Measurements from ENCODE around the gene ENG. TPM values are rescaled to one million over a fixed set of nuclear protein-coding genes. Genes with fewer than 3 reads are reported as not detected.

The ENG gene
- total and polyA plus RNA-seq, 2 of the 8 experiments (the other 6 are each of a cell fraction or from before 2014, with no cell fraction given): 1.8 to 4.4 TPM

DNA sequence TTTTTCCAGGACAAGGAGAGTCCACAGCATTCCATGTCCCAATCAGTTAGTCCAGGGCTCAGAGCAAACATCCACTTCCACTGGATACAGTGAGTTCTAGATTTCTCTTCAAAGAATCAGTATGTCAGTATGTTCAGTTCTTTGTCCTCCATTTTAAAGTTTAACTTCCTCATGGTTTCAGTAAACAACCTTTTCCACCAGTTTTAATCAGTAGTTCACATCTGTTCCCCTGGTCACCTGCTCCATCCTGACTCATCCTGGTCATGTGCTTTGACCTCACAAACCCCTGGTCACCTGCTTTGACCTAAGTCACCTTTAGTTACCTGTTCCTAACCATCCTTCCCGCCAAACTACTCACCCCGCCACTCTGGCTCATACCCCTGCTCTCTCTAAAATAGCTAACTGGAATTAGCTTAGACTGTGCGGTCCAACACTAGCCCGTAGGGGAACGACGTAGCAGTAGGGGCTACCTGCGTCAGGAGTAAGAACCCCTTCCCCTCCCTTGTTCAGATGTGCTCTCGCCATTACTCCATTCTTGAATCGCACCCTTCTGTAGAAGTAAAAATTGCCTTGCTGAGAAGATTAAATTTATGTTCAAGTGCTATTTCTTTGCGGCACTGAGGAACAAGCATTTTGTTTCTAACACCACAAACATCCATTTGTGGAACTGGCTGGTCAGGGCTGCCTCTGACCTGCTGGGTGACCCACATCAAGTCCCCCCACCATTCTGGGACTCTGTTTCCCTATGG lies 5.5 kb downstream of the ENG start:
- DNase-seq (ENCODE audit: low read depth in 1 of 2, low spot score in 2 of 2) (no peak), FAIRE-seq (no peak)
- Histone ChIP-seq H3K23me2 (ENCODE audit: low read depth, low read length) (no peaks in the 10 kb centered on the region), H3K36me3 (ENCODE audit: control insufficient read depth in 2 of 4, insufficient read depth in 4 of 4, low read length in 3 of 4) (no peaks in the 10 kb centered on the region), H4K20me1 (replicated peaks in 1 of 2; ENCODE audit: control insufficient read depth in 1 of 2, insufficient read depth in 2 of 2, low read length in 2 of 2) (no peaks in the 10 kb centered on the region), H4K91ac (replicated peaks; ENCODE audit: insufficient read length, low read length) (no peak overlapping the region), H3K79me1 (ENCODE audit: low read depth, low read length) (no peaks in the 10 kb centered on the region), H2BK20ac (ENCODE audit: low read length) (no peak overlapping the region), H3K27ac (ENCODE audit: low read depth, low read length) (no peak overlapping the region), H3K23ac (ENCODE audit: insufficient read length) (no peak overlapping the region), H2AFZ (ENCODE audit: low read length) (no peak overlapping the region), H2AK5ac (ENCODE audit: low read depth, low read length) (0 out of 2 replicates have a peak overlapping the region, but pooled peaks have one; percentile 39), H3K27me3 (replicated peaks in 1 of 4; ENCODE audit: control insufficient read depth in 3 of 4, extremely low read depth in 1 of 4, insufficient read depth in 3 of 4, low read length in 3 of 4) (no peaks in the 10 kb centered on the region), H4K5ac (ENCODE audit: insufficient read length, low read depth, low read length) (no peak overlapping the region), H3K56ac (replicated peaks; ENCODE audit: insufficient read length, low read depth, low read length) (no peak overlapping the region), H3K4ac (replicated peaks; ENCODE audit: insufficient read length, low read depth, low read length) (no peak overlapping the region), H3K4me2 (ENCODE audit: insufficient read depth in 1 of 2, low read depth in 2 of 2, low read length in 2 of 2) (no peak overlapping the region), H2BK15ac (ENCODE audit: low read length) (no peak overlapping the region), H3K14ac (ENCODE audit: insufficient read length) (no peak overlapping the region), H3K79me2 (ENCODE audit: control insufficient read depth in 1 of 2, insufficient read depth in 2 of 2, low read length in 2 of 2) (no peaks in the 10 kb centered on the region), H2BK5ac (ENCODE audit: low read depth, low read length) (no peak overlapping the region), H3K4me1 (replicated peaks in 1 of 4; ENCODE audit: control insufficient read depth in 3 of 4, insufficient read depth in 4 of 4, low read length in 3 of 4) (peaks cover 0 to 9% (median 5%) of the 10 kb centered on the region in 4 experiments; a peak in 6 of 7 replicates), H2BK12ac (ENCODE audit: low read depth, low read length) (no peak overlapping the region), H3K18ac (ENCODE audit: extremely low read depth, low read length) (no peak overlapping the region), H2BK120ac (replicated peaks; ENCODE audit: low read depth, low read length) (no peak overlapping the region), H3K9me3 (ENCODE audit: insufficient read depth in 2 of 2, low read depth in 1 of 2, low read length in 1 of 2) (no peaks in the 10 kb centered on the region), H3K4me3 (ENCODE audit: extremely low read depth in 1 of 4, insufficient read depth in 2 of 4, low read depth in 3 of 4, low read length in 4 of 4) (no peak overlapping the region), H4K8ac (ENCODE audit: extremely low read depth, insufficient read depth, low read length) (no peak overlapping the region), H3K9ac (replicated peaks in 1 of 4; ENCODE audit: extremely low read depth in 1 of 4, low read depth in 3 of 4, low read length in 3 of 4) (peak overlapping the region in 1 of 4 experiments; percentile 10; a peak in 1 of 7 replicates)
- ChIA-PET POLR2A (ENCODE audit: partially characterized antibody) (no interaction called here), CTCF (ENCODE audit: partially characterized antibody) (interaction anchor here (0.9 kb wide), 1 partner anchor 20 kb away, joined by 3 read pairs; no protein-coding TSS in a partner anchor)
- 91% methylated on average over 10 of the region's 10 CpGs; no CpG with 5 or more reads in 1 of the 2 experiments for WGBS, 2 experiments (ENCODE audit: extremely low coverage in 1 of 2, insufficient coverage in 1 of 2, insufficient read length in 1 of 2, insufficient replicate concordance in 2 of 2, low coverage in 1 of 2, low lambda C conversion rate in 2 of 2, missing lambda C conversion rate in 1 of 2)
- no peak for TF ChIP-seq CTBP2 (IDR thresholded peaks at IDR 0.05; ENCODE audit: borderline replicate concordance, insufficient read depth, insufficient read length, low read length)
- no peak for TF ChIP-seq SP2 (IDR thresholded peaks at IDR 0.05; ENCODE audit: low read length)
- TF ChIP-seq SAP30 (IDR thresholded peaks at IDR 0.05; ENCODE audit: insufficient read depth, insufficient replicate concordance, low read length): no peak
- TF ChIP-seq BCL11A (IDR thresholded peaks at IDR 0.05; ENCODE audit: low read depth in 2 of 2, low read length in 2 of 2): no peak
- no peak for TF ChIP-seq PHF8 (conservative IDR thresholded peaks at IDR 0.05; ENCODE audit: low read depth, low read length)
- no peak for TF ChIP-seq ZNF274 (IDR thresholded peaks at IDR 0.05; ENCODE audit: borderline replicate concordance, extremely low read depth, low read length)
